GM12878 (cell line): ENCODE results near the gene ADPGK. TPM values are rescaled to one million over a fixed set of nuclear protein-coding genes. Genes with fewer than 3 reads are reported as not detected.

Source experiments
- ATAC-seq: fragments of 200-7000 bp; cut with Tn5 transposase; 3 replicates; pipeline ENCODE4 v1.9.1; 2020; ENCODE audit warnings: mild to moderate bottlenecking, moderate library complexity
- BruUV-seq: library from RNA; stranded (reverse); fragments of 400-500 nt; replicated peaks from 2 replicates; lab custom pipeline; 2021; lab: Mats Ljungman, UMichigan
- CTCF ChIA-PET: fragments of 300-600 bp; sonication (Branson Sonifier 250); formaldehyde crosslinking; extraction: SDS; loops from one replicate; lab custom pipeline; 2021; ENCODE audit warnings: inconsistent platforms; lab: Yijun Ruan, JAX
- POLR2A ChIA-PET: fragments of 350-600 bp; formaldehyde crosslinking; extraction: SDS; loops from one replicate; lab custom pipeline; 2021; ENCODE audit warnings: inconsistent platforms; lab: Charles Lee
- RAD21 ChIA-PET: fragments of 300-600 bp; sonication (Branson Sonifier 250); formaldehyde crosslinking; loops from one replicate; lab custom pipeline; 2023; ENCODE audit warnings: antibody characterized with exemption; ENCODE audit not compliant: unreplicated experiment; lab: Charles Lee
- SMC1A ChIA-PET: fragments of 300-600 bp; sonication (Branson Sonifier 250); formaldehyde crosslinking; loops from one replicate; lab custom pipeline; 2023; ENCODE audit not compliant: unreplicated experiment, uncharacterized antibody; lab: Charles Lee
- DNase-seq: peaks from one replicate; pipeline ENCODE4 v3.0.0-alpha.2; 2011; ENCODE audit warnings: low read depth, low spot score
- FAIRE-seq: peaks from 3 replicates; lab custom pipeline; 2011; peaks lifted over from hg19 to GRCh38; lab: Jason Lieb, UNC
- H2AFZ ChIP-seq: 2 replicates; pipeline ENCODE4 v1.6.0; 2011; ENCODE audit warnings: low read depth, low read length, control low read depth; ENCODE audit not compliant: control insufficient read depth
- H3K27ac ChIP-seq: 2 replicates; pipeline ENCODE4 v1.5.1; 2011; ENCODE audit warnings: control low read depth; ENCODE audit not compliant: control insufficient read depth, insufficient read depth
- H3K27me3 ChIP-seq, 2 experiments: replicated peaks in 1 of 2; 2 replicates each; pipeline versions ENCODE4 v1.6.0 to v1.6.1; 2011; ENCODE audit warnings: low read length in 1 of 2; ENCODE audit not compliant: control insufficient read depth in 2 of 2, insufficient read depth in 2 of 2
- H3K36me3 ChIP-seq, 2 experiments: 2 replicates each; pipeline ENCODE4 v1.5.1; 2011; ENCODE audit warnings: low read length in 1 of 2; ENCODE audit not compliant: control insufficient read depth in 2 of 2, insufficient read depth in 2 of 2
- H3K4me1 ChIP-seq: 2 replicates; pipeline ENCODE4 v1.6.1; 2011; ENCODE audit warnings: mild to moderate bottlenecking, low read length, moderate library complexity, mixed read lengths; ENCODE audit not compliant: control insufficient read depth, insufficient read depth
- H3K4me2 ChIP-seq: 2 replicates; pipeline ENCODE4 v1.6.0; 2011; ENCODE audit warnings: control low read depth; ENCODE audit not compliant: control insufficient read depth, insufficient read depth
- H3K4me3 ChIP-seq: fragments of 200-600 bp; sonication (generic); 2 replicates; pipeline ENCODE4 v1.5.1; 2016
- H3K79me2 ChIP-seq: 2 replicates; pipeline ENCODE4 v1.6.0; 2011; ENCODE audit warnings: low read length; ENCODE audit not compliant: control insufficient read depth, insufficient read depth
- H3K9ac ChIP-seq: 2 replicates; pipeline ENCODE4 v1.8.0; 2011; ENCODE audit warnings: low read length, control low read depth, mixed read lengths; ENCODE audit not compliant: control insufficient read depth, insufficient read depth
- H3K9me3 ChIP-seq: replicated peaks from 3 replicates; pipeline ENCODE4 v1.5.1; 2011; ENCODE audit warnings: mild to moderate bottlenecking, low read length; ENCODE audit not compliant: control insufficient read depth, insufficient read depth
- H4K20me1 ChIP-seq: 2 replicates; pipeline ENCODE4 v1.6.0; 2011; ENCODE audit not compliant: control insufficient read depth, insufficient read depth
- ASH2L ChIP-seq: fragments of 300-600, 200-600 bp; sonication (generic); IDR thresholded peaks from 2 replicates; pipeline ENCODE4 v1.6.1; 2017; ENCODE audit warnings: low read depth, mild to moderate bottlenecking, borderline replicate concordance
- BACH1 ChIP-seq: fragments of 450-650 bp; IDR thresholded peaks from 2 replicates; pipeline ENCODE4 v1.6.1; 2017; ENCODE audit warnings: mild to moderate bottlenecking, borderline replicate concordance
- IRF4 ChIP-seq: IDR thresholded peaks from 2 replicates; pipeline ENCODE4 v1.6.1; 2011; ENCODE audit warnings: low read depth, low read length
- KAT2A ChIP-seq: conservative IDR thresholded peaks from 2 replicates; pipeline ENCODE4 v1.6.1; 2011; ENCODE audit warnings: low read depth, low read length; ENCODE audit not compliant: control insufficient read depth
- MEF2B ChIP-seq: fragments of 450-650 bp; IDR thresholded peaks from 2 replicates; pipeline ENCODE4 v1.6.1; 2018; ENCODE audit warnings: mild to moderate bottlenecking, moderate library complexity; ENCODE audit not compliant: partially characterized antibody, poor library complexity, severe bottlenecking
- NFYA ChIP-seq: IDR thresholded peaks from 2 replicates; pipeline ENCODE4 v1.6.1; 2011; ENCODE audit warnings: low read depth, mild to moderate bottlenecking, low read length, improper control_type of control experiment, borderline replicate concordance
- NR2F1 ChIP-seq: fragments of 450-650 bp; conservative IDR thresholded peaks from 2 replicates; pipeline ENCODE4 v1.6.1; 2017; ENCODE audit warnings: mild to moderate bottlenecking
- RELA ChIP-seq: fragments of 450-650 bp; IDR thresholded peaks from 2 replicates; pipeline ENCODE4 v1.8.0; 2014; ENCODE audit warnings: borderline replicate concordance; ENCODE audit not compliant: partially characterized antibody
- STAT1 ChIP-seq: fragments of 450-650 bp; conservative IDR thresholded peaks from 2 replicates; pipeline ENCODE4 v1.6.1; 2014; ENCODE audit warnings: antibody characterized with exemption, mild to moderate bottlenecking
- ZNF207 ChIP-seq: fragments of 450-650 bp; IDR thresholded peaks from 2 replicates; pipeline ENCODE4 v1.6.1; 2014; ENCODE audit warnings: antibody characterized with exemption, mild to moderate bottlenecking, borderline replicate concordance
- ZSCAN29 ChIP-seq: fragments of 450-650 bp; IDR thresholded peaks from 2 replicates; pipeline ENCODE4 v1.6.1; 2017; ENCODE audit warnings: mild to moderate bottlenecking, moderate library complexity
- WGBS: methylation state at CpG from one replicate; pipeline ENCODE4 v1.1.6; 2016; ENCODE audit warnings: low lambda C conversion rate; ENCODE audit not compliant: insufficient replicate concordance, insufficient coverage; ENCODE audit errors: missing lambda C conversion rate; 5-methylcytosine and 5-hydroxymethylcytosine counted together
- in situ Hi-C: fragments of 300-500 bp; cut with MboI; formaldehyde crosslinking; loops from 9 replicates; pipeline ENCODE4 v1.14.3; 2018; ENCODE audit warnings: mixed read lengths
- intact Hi-C: fragments of 100-400 bp; cut with micrococcal nuclease; formaldehyde crosslinking; loops from one replicate; pipeline ENCODE4 v1.14.2; 2022; ENCODE audit not compliant: unreplicated experiment
- polyA plus RNA-seq, 11 experiments: library from polyadenylated mRNA; depleted of rRNA in 4 of 11; unstranded in 6 of 11; stranded (reverse) in 5 of 11; fragments of >200 nt; fragmentation: Nextera tagmentation in 4 of 11; fragmentation: Illumina TruSeq in 1 of 11; extraction: Ambion mirVana in 4 of 11; extraction: Trizol in 1 of 11; gene quantifications; 1 replicate in 1 of 11; 2 replicates in 10 of 11; pipeline versions ENCODE4 v1.2.1 to v1.2.3, GENCODE V29; 2011 to 2016; ENCODE audit warnings: inconsistent platforms in 2 of 11, missing spikeins in 2 of 11, low read depth in 1 of 11
- total RNA-seq, 4 experiments: library from RNA; depleted of rRNA in 3 of 4; stranded (reverse); fragments of >200 nt in 3 of 4; fragmentation: Illumina TruSeq in 1 of 4; extraction: Trizol in 1 of 4; gene quantifications; 2 replicates each; pipeline versions ENCODE4 v1.2.1 to v1.2.3, GENCODE V29; 2013 to 2021
- TF ChIP-seq, protein P1 (sequence below), 3 experiments: IDR thresholded peaks in 2 of 3; conservative IDR thresholded peaks in 1 of 3; 2 replicates each; pipeline ENCODE4 v1.5.1; 2011; ENCODE audit warnings: low read depth in 3 of 3, low read length in 3 of 3, mild to moderate bottlenecking in 3 of 3, control low read depth in 2 of 3, moderate library complexity in 2 of 3, inconsistent platforms in 1 of 3, mixed read lengths in 1 of 3; ENCODE audit not compliant: control insufficient read depth in 2 of 3, insufficient read depth in 1 of 3; ENCODE audit errors: extremely low read depth in 1 of 3
- TF ChIP-seq, protein P2 (sequence below): fragments of 450-650 bp; IDR thresholded peaks from 2 replicates; pipeline ENCODE4 v1.6.1; 2017; ENCODE audit warnings: borderline replicate concordance
- TF ChIP-seq, protein P3 (sequence below): fragments of 450-650 bp; formaldehyde crosslinking; IDR thresholded peaks from 2 replicates; pipeline ENCODE4 v1.4.0; 2020; ENCODE audit warnings: mild to moderate bottlenecking, moderate library complexity
- TF ChIP-seq, protein P4 (sequence below): fragments of 450-650 bp; IDR thresholded peaks from 2 replicates; pipeline ENCODE4 v1.6.1; 2017; ENCODE audit warnings: antibody characterized with exemption, mild to moderate bottlenecking, moderate library complexity

The ADPGK gene
- total and polyA plus RNA-seq, 10 of the 15 experiments (the other 5 are each of a cell fraction or from before 2014, with no cell fraction given): 13.8 to 146 (median 56.7) TPM

DNA sequence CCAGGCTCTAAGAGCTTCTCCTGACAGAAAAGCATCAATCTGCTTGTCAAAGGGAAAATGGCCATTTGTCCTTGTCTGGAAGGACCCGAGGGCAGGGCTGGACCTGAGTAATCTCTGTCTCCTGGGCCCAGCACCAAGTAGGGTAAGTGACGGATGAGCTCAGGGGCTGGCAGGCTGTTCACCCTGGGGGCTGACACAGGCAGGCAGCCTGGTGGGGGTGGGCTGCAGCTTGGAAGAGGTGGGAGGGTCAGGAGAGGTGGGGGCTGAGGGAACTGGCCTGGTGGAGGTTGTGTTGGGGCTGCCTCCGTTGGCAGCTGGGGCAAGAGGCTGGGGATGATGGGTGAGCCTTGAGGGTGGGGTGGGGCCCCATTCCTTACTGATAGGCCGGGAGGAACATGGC is 42.3 kb upstream of the ADPGK start:
- FAIRE-seq (no peak), ATAC-seq (no peak), DNase-seq (no peak)
- H3K79me2 ChIP-seq: no peaks in the 10 kb centered on the region
- ChIA-PET RAD21 (no interaction called here), POLR2A (no interaction called here), CTCF (no interaction called here), SMC1A (no interaction called here)
- no peak overlapping the region for H2AFZ ChIP-seq
- no peak overlapping the region for H3K27ac ChIP-seq
- in situ Hi-C loops (no loop called here), intact Hi-C loops (no loop called here)
- BruUV-seq: no TSS peak
- WGBS: 26% methylated on average over 4 of the region's 4 CpGs
- no peaks in the 10 kb centered on the region for H3K4me1 ChIP-seq
- no peaks in the 10 kb centered on the region for H4K20me1 ChIP-seq
- no peak for TF ChIP-seq KAT2A
- no peak for TF ChIP-seq IRF4
- TF ChIP-seq STAT1: no peak
- TF ChIP-seq NFYA: no peak
- TF ChIP-seq, protein P1, sequence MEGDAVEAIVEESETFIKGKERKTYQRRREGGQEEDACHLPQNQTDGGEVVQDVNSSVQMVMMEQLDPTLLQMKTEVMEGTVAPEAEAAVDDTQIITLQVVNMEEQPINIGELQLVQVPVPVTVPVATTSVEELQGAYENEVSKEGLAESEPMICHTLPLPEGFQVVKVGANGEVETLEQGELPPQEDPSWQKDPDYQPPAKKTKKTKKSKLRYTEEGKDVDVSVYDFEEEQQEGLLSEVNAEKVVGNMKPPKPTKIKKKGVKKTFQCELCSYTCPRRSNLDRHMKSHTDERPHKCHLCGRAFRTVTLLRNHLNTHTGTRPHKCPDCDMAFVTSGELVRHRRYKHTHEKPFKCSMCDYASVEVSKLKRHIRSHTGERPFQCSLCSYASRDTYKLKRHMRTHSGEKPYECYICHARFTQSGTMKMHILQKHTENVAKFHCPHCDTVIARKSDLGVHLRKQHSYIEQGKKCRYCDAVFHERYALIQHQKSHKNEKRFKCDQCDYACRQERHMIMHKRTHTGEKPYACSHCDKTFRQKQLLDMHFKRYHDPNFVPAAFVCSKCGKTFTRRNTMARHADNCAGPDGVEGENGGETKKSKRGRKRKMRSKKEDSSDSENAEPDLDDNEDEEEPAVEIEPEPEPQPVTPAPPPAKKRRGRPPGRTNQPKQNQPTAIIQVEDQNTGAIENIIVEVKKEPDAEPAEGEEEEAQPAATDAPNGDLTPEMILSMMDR (IDR thresholded peaks at IDR 0.05 in 2 of 3, conservative IDR thresholded peaks at IDR 0.05 in 1 of 3; ENCODE audit: control insufficient read depth in 2 of 3, extremely low read depth in 1 of 3, insufficient read depth in 1 of 3, low read depth in 3 of 3, low read length in 3 of 3): no peak
- TF ChIP-seq, protein P2, sequence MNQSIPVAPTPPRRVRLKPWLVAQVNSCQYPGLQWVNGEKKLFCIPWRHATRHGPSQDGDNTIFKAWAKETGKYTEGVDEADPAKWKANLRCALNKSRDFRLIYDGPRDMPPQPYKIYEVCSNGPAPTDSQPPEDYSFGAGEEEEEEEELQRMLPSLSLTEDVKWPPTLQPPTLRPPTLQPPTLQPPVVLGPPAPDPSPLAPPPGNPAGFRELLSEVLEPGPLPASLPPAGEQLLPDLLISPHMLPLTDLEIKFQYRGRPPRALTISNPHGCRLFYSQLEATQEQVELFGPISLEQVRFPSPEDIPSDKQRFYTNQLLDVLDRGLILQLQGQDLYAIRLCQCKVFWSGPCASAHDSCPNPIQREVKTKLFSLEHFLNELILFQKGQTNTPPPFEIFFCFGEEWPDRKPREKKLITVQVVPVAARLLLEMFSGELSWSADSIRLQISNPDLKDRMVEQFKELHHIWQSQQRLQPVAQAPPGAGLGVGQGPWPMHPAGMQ: no peak
- no peak for TF ChIP-seq ASH2L
- no peak for TF ChIP-seq ZSCAN29
- TF ChIP-seq, protein P3, sequence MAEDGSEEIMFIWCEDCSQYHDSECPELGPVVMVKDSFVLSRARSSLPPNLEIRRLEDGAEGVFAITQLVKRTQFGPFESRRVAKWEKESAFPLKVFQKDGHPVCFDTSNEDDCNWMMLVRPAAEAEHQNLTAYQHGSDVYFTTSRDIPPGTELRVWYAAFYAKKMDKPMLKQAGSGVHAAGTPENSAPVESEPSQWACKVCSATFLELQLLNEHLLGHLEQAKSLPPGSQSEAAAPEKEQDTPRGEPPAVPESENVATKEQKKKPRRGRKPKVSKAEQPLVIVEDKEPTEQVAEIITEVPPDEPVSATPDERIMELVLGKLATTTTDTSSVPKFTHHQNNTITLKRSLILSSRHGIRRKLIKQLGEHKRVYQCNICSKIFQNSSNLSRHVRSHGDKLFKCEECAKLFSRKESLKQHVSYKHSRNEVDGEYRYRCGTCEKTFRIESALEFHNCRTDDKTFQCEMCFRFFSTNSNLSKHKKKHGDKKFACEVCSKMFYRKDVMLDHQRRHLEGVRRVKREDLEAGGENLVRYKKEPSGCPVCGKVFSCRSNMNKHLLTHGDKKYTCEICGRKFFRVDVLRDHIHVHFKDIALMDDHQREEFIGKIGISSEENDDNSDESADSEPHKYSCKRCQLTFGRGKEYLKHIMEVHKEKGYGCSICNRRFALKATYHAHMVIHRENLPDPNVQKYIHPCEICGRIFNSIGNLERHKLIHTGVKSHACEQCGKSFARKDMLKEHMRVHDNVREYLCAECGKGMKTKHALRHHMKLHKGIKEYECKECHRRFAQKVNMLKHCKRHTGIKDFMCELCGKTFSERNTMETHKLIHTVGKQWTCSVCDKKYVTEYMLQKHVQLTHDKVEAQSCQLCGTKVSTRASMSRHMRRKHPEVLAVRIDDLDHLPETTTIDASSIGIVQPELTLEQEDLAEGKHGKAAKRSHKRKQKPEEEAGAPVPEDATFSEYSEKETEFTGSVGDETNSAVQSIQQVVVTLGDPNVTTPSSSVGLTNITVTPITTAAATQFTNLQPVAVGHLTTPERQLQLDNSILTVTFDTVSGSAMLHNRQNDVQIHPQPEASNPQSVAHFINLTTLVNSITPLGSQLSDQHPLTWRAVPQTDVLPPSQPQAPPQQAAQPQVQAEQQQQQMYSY (CRISPR knock-in tag): no peak
- TF ChIP-seq, protein P4, sequence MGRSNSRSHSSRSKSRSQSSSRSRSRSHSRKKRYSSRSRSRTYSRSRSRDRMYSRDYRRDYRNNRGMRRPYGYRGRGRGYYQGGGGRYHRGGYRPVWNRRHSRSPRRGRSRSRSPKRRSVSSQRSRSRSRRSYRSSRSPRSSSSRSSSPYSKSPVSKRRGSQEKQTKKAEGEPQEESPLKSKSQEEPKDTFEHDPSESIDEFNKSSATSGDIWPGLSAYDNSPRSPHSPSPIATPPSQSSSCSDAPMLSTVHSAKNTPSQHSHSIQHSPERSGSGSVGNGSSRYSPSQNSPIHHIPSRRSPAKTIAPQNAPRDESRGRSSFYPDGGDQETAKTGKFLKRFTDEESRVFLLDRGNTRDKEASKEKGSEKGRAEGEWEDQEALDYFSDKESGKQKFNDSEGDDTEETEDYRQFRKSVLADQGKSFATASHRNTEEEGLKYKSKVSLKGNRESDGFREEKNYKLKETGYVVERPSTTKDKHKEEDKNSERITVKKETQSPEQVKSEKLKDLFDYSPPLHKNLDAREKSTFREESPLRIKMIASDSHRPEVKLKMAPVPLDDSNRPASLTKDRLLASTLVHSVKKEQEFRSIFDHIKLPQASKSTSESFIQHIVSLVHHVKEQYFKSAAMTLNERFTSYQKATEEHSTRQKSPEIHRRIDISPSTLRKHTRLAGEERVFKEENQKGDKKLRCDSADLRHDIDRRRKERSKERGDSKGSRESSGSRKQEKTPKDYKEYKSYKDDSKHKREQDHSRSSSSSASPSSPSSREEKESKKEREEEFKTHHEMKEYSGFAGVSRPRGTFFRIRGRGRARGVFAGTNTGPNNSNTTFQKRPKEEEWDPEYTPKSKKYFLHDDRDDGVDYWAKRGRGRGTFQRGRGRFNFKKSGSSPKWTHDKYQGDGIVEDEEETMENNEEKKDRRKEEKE: no peak
- no peak for TF ChIP-seq NR2F1
- TF ChIP-seq RELA: no peak
- TF ChIP-seq MEF2B: no peak
- TF ChIP-seq BACH1: no peak
- TF ChIP-seq ZNF207: no peak
- no peak overlapping the region for H3K4me3 ChIP-seq
- no peaks in the 10 kb centered on the region for H3K36me3 ChIP-seq
- H3K27me3 ChIP-seq: no peaks in the 10 kb centered on the region; a peak in 2 of 4 replicates
- no peak overlapping the region for H3K4me2 ChIP-seq
- no peaks in the 10 kb centered on the region for H3K9me3 ChIP-seq
- no peak overlapping the region for H3K9ac ChIP-seq
